ENCODE measurements around the gene BCL2A1.
A peak's percentile ranks its signal among the peaks of the same experiment; 100 is the strongest.
"Not testable (repeated sequence)": the region's sequence is repeated elsewhere in the genome, so short reads cannot be mapped to it uniquely, and the experiment has no call there.

Gene BCL2A1

DNA sequence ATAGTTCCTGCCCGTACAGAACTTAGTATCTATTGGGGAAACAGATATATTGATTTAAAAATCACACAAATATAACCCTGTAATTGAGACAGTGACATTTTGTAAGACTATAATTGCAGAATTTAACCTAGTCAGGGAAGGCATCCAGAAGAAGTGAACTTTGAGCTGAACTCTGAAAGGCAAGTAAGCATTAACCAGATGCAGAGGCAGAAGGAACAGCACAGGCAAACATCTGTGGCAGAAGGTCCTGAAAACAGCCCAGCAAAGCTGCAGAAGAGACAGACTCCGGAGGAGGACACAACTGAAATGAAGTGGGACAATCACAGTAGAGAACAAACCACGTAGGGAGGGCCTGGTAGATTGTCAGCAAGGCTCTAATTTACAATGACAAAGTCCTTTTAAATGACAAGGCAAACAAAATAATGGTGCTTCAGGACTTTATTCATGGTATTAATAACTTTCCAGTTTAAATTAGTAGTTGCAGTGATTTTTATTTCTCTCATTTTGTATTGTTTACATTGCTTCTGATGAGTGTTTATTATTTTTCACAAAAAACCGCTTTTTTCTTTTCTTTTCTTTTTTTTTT is 14.5 kb downstream of the BCL2A1 start:
- DNase-seq = no peak

DNA sequence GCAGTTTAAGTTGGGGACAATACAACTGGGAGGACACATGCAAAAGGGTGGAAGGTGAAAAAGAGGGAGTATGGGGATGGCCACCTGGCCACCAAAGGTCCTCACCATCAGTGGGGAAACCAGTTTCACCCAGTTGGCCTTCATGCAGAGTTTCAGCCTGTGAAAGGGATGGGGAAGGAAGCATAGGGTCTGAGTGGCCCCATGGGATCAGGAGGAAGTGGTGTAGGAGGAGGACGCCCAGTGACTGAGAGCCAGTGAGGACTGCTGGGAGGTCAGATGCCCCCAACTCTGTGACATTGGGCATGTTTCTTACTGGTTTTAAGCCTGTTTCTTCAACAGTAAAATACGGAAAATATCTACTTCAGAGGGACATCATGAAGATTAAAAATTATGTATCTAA is 16.3 kb downstream of the BCL2A1 start:
- DNase-seq = no peak

DNA sequence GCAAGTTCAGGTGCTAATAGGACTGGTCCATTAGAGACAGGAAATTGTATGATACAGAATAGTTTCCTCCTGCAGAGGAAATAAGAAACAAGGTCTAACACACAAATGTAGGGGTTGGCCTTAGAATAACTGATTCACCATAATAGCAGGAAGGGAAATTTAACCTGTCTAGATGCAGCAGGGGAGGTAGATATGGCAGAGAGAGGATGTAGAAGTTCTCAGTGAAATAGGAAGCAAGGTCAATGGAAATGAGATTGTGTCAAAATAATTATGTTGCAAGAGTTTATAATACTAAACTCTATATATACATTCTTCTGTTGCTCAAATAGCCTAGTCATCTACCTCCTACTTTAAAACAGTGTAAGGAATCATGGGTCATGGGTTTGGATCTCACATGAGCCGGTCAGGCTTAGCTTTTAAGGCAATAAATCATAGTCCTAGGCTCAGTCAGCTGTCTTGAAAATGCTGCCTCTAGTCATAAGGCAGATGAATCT is 17.0 kb downstream of the BCL2A1 start:
- DNase-seq = no peak

DNA sequence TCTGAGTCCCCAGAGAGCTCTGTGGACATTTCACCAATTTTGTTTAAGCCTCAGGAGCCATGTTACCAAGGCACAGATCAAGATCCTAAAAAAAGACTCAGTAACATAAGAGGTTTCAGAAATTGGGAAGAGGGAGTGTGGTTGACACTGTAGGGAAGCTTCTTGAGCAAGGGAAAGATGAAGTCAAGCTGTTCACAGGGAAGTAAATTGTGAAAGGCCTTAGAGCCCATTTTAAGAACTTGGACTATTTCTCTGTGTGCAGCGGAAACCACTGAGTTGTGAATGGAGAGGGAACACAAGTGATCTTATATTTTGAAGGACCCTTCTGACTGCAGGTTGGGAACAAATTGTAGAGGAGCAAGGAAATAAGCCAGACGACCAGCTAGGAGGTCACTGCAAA is 18.7 kb downstream of the BCL2A1 start:
- no peak for DNase-seq

DNA sequence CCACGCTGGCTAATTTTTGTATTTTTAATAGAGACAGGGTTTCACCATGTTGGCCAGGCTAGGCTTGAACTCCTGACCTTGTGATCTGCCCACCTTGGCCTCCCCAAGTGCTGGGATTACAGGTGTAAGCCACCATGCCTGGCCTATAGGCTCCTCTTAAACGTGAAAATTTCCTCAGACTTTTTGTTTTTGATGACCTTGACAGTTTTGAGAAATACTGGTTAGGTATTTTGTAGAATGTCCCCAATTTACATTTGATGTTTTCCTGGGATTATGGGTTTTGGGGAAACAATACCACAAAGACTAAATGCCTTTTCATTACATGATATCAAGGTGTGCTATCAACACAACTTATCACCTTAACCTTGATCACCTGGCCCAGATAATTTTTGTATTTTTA is 20.7 kb downstream of the BCL2A1 start:
- no peak for DNase-seq

DNA sequence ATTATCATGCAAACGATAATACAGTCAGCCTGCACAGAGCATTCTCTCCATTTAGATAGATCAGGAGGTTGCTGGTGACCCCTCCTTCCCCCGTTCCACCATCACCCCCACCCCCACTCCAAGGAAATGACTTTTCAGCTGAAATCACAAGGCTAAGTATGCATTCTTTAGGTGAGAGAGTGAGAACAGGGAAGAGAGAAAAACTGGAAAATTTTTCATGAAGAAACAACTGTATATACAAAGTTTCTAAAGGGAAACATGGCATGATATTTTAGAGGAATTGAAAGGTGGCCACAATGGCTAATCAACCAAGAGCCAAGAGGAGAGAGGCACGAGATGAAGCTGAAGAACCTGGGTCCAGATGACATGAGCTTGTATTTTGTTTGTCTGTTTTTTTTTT is 22.2 kb downstream of the BCL2A1 start:
- no peak for DNase-seq

DNA sequence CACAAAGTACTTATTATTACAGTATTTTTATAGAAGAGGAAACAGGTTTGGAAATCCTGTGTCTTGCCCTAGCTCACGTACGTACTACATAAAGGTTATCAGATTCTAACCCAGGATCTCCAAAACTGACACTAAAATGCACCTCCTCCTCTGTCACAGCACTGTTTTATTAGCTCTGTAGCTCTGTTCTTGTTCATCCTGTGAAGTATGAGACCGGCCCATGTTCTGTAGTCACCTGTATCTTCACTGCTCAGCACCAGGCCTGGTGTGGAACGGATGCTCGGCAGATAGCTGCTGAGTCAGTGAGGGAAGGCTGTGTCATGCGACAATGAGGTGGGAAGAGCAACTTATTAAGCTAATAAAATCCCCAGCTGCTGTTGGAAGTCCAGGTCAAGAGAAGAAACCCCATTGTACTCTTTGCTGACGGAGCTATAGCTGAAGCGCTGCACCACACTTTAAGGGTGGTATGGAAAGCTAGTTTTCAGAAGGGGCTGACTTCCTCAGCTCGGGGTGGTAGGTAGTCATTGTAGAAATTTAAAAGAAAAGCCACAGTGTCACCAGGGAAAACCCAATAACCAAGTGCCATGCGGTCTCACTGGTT is 22.8 kb downstream of the BCL2A1 start:
- no peak for DNase-seq

DNA sequence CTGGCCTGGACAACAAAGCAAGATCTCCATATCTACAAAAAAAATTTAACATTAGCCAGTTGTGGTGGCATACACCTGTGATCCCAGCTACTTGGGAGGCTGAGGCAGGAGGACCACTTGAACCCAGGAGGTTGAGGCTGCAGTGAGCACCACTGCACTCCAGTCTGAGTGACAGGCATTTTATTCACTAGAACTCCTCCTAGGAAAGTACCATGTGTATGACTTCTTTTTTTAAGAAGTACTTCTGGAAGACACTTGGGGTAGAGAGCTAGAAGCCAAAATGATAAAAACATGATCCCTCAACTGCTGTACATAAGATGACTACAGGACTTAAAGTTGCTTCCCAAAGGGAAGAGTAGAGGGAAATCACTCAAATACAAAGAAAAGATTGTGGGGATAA is 24.0 kb downstream of the BCL2A1 start:
- DNase-seq = no peak

DNA sequence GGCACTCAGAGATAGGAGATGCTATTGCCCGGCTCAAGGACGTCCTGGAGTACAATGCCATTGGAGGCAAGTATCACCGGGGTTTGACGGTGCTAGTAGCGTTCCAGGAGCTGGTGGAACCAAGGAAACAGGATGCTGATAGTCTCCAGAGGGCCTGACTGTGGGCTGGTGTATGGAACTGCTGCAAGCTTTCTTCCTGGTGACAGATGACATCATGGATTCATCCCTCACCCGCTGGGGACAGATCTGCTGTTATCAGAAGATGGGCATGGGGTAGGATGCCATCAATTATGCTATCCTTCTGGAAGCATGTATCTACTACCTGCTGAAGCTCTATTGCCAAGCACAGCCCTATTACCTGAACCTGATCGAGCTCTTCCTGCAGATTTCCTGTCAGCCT is 26.4 kb downstream of the BCL2A1 start:
- DNase-seq = no peak

DNA sequence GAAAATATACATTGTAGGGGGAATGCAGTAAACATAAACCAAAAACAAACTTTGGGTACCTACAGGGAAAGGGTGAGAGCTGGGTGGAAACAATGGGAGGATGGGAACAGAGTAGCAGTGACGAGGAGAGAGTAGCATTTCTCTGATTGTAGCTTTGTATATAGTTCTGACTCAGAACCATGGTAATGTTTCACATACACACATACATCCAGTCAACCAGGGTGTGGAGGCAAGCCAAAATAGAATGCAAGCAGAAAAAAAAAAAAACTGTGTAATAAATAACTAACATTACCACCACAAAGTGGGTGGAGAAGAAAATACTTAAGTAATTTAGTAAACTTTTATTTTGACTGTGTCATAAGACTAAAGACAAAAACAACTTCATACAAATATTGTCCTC is 27.2 kb downstream of the BCL2A1 start:
- no peak for DNase-seq

DNA sequence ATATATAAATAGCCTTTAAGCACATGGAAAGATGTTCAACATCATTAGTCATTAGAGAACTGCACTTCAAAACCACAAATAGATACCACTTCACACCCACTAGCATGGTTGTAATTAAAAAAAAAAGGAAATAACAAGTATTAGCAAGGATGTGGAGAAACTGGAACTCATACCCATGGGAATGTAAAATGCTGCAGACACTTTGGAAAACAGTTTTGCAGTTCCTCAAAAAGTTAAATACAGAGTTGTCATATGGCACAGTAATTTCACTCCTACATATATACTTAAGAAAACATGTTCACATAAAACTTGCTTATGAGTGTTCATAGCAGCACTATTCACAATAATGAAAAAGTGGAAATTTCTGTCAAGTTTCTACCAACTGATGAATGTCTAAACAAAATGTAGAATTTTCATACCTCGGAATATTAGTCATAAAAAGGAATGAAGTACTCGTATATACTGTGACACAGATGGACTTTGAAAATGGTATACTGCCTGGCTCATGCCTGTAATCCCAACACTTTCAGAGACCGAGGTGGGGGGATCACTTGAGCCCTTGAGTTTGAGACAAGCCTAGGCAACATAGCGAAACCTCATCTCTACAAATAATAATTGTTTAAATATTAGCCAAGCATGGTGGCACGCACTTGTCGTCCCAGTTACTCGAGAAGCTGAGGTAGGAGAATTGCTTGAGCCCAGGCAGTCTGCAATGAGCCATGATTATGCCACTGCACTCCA is 28.1 kb downstream of the BCL2A1 start:
- no peak for DNase-seq

DNA sequence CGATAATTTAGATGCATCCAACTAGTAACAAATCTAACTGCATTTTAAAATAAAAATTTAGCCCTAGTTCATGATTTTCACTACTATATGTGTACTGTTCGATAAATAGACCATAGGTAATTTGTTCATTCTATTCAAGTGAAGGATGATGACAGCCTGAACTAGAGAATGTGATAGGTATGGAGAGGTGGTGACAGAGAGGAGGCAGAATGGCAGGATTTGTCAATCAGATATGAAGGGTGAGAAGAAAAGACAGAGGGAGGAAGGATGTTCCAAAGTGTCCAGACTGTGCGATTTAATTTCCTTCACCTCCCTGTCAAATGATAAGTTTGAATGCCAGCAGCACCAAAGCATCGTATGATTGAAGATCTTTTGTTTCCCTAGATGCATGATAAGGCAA is 31.6 kb downstream of the BCL2A1 start:
- DNase-seq = no peak

DNA sequence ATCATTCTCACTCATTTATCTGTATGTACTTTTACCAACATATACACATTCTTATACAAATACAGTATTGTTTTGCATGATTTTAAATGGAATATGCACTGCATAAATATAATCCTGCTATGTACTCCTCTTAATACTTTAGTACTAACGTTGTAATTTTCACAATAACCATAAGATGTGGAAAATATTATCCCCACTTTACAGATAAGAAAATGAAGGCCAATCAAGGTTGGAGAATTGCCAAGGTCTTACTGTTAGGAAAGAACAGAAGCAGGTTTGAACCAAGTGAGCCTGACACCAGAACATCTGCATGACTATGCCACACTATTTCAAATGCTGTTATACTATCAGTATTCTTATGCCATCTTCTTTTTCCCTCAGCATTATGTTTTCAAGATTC is 32.9 kb downstream of the BCL2A1 start:
- DNase-seq = no peak

DNA sequence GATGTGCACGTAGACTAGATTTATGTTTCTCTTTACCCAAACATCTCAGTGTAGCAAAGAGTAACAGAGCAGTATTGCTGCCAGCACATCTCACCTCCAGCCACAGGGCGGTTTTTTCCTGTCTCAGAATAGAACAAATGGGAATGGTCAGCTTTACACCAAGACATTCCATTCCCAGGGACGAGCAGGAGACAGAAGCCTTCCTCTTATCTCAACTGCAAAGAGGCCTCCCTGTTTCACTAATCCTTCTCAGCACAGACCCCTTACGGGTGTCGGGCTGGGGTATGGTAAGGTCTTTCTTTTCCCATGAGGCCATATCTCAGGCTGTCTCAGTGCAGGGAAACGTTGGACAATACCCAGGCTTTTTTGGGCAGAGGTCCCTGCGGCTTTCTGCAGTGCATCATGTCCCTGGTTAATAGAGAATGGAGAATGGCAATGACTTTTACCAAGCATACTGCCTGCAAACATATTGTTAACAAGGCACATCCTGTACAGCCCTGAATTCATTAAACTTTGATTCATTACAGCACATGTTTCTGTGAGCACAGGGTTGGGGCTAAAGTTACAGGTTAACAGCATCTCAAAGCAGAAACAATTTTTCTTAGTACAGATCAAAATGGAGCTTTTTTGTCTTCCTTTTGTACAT is 35.3 kb downstream of the BCL2A1 start:
- not testable (repeated sequence) for DNase-seq

DNA sequence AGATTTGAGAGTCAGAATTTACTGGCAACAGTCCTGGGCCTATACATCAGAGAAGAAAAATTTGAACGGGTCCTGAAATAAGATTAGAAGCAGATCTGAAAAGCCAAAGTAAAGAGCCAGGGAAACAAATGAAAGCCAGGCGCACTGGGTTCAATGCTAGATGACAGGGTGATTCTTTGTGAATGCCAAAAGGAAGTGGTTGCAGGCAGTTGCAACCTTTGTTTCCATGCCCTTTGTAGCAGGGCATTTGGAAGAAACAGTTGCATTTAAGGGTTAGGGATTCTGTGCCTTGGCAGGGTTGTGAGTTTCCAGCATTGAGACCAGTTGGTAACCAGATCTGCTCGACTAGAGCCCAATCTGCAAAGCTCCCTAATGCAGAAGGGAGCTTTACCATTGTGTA is 37.8 kb downstream of the BCL2A1 start:
- no peak for DNase-seq

DNA sequence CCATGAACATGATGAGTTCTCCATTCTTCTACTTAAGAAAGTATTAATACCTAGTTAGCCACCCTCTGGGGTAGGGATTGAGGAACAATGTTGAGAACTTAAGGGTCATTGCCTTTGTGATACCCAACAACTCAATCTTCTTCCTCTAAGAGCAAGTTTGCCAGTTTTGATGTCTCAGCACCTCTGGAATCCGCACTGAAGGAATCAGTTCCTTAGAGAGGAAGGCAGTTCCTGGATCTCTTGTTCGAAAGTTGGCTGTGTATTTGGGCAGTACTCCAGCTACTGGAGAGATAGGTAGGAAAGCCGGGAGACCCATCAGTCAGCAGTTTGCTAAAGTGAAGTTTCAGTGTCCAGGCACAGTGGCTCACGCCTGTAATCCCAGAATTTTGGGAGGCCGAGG is 38.5 kb downstream of the BCL2A1 start:
- DNase-seq = no peak

DNA sequence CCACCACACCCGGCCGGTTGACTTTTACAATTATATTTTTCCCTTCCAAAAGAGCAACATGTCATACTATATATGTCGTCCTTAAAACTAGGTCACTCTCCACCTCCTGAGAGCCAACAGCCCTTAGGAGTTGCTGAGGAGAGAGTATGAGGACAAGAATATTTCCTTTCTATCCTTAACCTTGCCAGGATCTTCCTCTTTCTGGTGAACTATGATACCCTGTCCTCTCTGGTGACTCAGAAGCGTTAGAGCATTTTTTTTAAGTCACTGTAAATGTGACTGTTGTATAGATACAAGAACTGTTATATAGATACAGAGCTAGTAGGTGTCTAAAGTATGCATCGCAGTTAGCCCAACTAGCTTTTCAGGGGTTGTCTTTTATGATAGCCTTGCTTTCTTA is 40.5 kb downstream of the BCL2A1 start:
- DNase-seq = no peak

DNA sequence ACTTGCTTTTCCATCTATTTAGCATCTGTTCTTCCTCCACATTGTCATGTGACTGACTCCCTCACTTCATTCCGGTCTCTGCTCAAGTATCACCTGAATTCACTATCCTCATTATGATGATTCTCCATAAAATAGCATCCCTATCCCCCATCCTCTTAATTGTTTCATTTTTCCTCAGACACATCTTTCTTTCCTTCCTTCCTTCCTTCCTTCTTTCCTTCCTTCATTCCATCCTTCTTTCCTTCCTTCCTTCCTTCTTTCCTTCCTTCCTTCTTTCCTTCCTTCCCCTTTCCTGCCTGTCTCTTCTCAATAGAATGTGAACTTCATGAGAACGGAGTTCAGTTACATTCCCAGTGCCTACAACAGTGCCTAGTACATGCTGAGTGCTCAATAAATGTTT is 41.6 kb downstream of the BCL2A1 start:
- DNase-seq = no peak

DNA sequence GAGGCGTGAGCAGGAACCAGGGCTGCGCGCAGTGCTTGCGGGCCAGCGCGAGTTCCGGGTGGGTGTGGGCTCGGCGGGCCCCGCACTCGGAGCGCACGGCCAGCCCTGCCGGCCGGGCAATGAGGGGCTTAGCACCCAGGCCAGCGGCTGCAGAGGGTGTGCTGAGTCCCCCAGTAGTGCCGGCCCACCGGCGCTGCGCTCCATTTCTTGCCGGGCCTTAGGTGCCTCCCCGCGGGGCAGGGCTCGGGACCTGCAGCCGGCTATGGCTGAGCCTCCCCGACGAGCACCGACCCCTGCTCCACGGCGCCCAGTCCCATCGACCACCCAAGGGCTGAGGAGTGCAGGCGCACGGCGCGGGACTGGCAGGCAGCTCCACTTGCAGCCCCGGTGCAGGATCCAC is 44.9 kb downstream of the BCL2A1 start:
- DNase-seq = not testable (repeated sequence)

DNA sequence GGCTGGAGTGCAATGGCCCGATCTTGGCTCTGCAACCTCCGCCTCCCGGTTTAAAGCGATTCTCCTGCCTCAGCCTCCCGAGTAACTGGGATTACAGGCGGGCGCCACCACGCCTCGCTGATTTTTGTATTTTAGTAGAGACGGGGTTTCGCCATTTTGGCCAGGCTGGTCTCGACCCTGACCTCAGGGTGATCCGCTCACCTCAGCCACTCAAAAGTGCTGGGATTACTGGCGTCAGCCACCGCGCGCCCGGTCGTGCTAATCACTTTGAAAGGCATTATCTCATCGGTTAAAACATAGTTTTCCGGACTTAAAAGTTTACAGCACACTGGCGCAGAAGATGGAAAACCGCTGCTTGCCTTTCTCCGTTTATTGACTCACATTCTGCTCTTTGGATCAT is 46.6 kb downstream of the BCL2A1 start:
- DNase-seq = no peak

DNA sequence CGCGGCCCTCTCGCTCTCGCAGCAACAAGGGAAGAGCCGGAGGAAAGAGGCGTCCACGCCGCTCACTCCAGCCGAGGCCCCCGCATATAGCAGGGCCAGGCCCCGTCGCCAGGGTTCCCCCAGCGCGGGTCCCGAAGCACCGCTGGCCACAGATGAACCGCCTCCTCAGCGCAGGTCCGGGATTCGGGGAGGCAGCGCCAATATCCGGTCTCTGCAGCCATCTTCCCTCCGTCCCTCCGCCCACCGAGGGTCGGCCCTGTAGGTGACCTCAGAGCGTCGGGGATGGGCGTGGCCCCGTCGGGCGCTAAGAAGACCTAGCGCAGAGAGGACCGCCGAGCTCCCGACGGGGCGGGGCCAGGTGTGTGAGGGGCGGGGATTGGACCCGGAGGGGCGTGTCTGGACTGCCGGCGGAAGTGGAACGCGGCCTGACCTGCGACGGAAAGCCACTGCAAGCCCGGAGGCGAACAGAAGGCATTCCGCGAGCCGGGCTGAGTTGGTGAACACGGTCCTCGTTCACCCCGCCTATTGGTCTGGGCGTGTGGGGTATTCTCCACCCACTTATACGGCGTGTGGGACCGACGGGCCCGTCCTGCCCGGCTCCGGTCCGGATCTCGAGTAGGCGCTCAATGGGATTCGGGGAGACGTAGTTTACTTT is 47.4 kb downstream of the BCL2A1 start:
- DNase-seq = peak; percentile 99

DNA sequence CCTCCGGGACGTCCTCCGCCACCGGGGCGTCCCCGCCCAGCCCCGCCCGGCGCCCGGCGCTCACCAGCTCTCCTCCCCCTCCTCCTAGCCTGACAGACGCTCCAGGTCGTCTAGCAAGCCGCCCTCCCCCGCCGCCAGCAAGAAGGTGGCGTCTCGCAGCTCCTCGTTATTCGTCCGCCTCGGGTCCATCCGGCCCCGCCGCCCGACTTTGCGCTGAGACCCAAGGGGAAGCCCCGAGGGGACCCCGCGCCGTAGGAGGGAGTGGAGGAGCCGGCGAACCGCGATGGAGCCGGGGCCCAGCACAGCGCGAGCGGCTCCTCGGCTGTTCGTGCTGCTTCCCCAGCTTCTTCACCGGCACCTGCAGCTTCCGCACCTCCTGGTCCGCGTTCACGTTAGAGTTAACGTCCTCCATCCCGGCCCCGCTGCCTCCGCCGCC is 47.9 kb downstream of the BCL2A1 start:
- peak; percentile 46 for DNase-seq

DNA sequence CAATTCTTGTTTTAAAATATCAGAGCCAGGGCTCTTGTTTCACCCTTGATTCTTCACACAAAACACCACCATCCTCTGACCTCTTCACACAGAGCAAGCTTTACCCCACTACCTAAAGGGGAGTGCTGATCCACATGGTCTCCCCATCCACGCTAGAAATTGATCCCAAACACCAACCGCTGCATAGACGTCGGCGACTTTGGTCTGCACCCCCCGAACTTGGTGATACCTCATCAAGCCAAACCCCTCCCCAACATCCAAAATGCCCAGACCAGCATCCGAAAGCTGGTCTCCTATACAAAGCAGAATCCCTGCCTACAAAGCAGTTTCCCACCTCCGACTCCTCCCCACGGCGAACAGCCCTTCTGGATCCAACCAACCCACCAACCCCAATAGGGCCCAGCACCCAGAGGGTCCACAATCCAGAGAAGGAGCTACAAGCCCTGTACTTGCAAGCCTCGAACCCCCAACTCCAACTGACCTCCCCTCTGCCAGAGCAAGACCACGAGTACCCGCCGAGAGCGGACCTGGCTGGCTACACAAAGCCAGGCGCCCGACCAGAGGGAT is 48.4 kb downstream of the BCL2A1 start:
- DNase-seq = no peak
